ENCODE results near the gene GALNS. TPM values are rescaled to one million over a fixed set of nuclear protein-coding genes. Genes with fewer than 3 reads are reported as not detected.

GALNS gene
- total and polyA plus RNA-seq, 2 of the 8 experiments (the other 6 are each of a cell fraction or from before 2014, with no cell fraction given), result 8.9 to 17.8 TPM

DNA sequence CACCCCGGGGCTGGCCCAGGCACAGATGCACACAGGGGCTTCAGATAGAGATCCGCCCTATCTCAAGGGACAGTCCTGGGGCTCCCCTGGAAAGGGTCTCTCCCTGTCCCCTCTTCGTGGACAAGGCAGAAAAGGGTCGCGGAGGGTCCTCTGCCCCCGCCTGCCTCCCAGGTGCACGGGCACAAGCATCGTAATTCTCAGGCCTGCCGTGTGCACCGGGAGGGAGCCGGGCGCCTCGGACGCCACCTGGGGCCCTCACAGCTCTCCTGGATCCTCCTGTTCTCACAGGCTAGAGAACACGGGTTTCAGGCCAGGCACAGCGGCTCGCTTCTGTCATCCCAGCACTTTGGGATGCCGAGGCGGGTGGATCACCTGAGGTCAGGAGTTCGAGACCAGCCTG, 21.6 kb upstream of the GALNS start:
- Histone ChIP-seq H2BK20ac (ENCODE audit: low read length) (no peak overlapping the region), H3K4me2 (ENCODE audit: insufficient read depth in 1 of 2, low read depth in 2 of 2, low read length in 2 of 2) (no peak overlapping the region), H3K18ac (ENCODE audit: extremely low read depth, low read length) (no peak overlapping the region), H2AK5ac (ENCODE audit: low read depth, low read length) (no peak overlapping the region), H3K79me2 (ENCODE audit: control insufficient read depth in 1 of 2, insufficient read depth in 2 of 2, low read length in 2 of 2) (no peaks in the 10 kb centered on the region), H3K23me2 (ENCODE audit: low read depth, low read length) (no peaks in the 10 kb centered on the region; the same call in 1 of the 2 replicates), H2BK12ac (ENCODE audit: low read depth, low read length) (no peak overlapping the region), H3K4ac (replicated peaks; ENCODE audit: insufficient read length, low read depth, low read length) (no peak overlapping the region), H3K36me3 (ENCODE audit: control insufficient read depth in 2 of 4, insufficient read depth in 4 of 4, low read length in 3 of 4) (no peaks in the 10 kb centered on the region), H4K91ac (replicated peaks; ENCODE audit: insufficient read length, low read length) (no peak overlapping the region), H2BK15ac (ENCODE audit: low read length) (no peak overlapping the region), H4K5ac (ENCODE audit: insufficient read length, low read depth, low read length) (no peak overlapping the region), H3K27ac (ENCODE audit: low read depth, low read length) (no peak overlapping the region), H2AFZ (ENCODE audit: low read length) (no peak overlapping the region), H3K79me1 (ENCODE audit: low read depth, low read length) (no peaks in the 10 kb centered on the region; the same call in 1 of the 2 replicates), H2BK120ac (replicated peaks; ENCODE audit: low read depth, low read length) (no peak overlapping the region), H3K14ac (ENCODE audit: insufficient read length) (no peak overlapping the region), H3K27me3 (replicated peaks in 1 of 4; ENCODE audit: control insufficient read depth in 3 of 4, extremely low read depth in 1 of 4, insufficient read depth in 3 of 4, low read length in 3 of 4) (peaks cover 0 to 7% (median 1%) of the 10 kb centered on the region in 4 experiments; a peak in 2 of 7 replicates), H4K20me1 (replicated peaks in 1 of 2; ENCODE audit: control insufficient read depth in 1 of 2, insufficient read depth in 2 of 2, low read length in 2 of 2) (peaks cover 0 to 4% of the 10 kb centered on the region in 2 experiments), H3K9me3 (ENCODE audit: insufficient read depth in 2 of 2, low read depth in 1 of 2, low read length in 1 of 2) (no peaks in the 10 kb centered on the region; a peak in 1 of 4 replicates), H2BK5ac (ENCODE audit: low read depth, low read length) (no peak overlapping the region), H3K56ac (replicated peaks; ENCODE audit: insufficient read length, low read depth, low read length) (no peak overlapping the region), H3K4me3 (ENCODE audit: extremely low read depth in 1 of 4, insufficient read depth in 2 of 4, low read depth in 3 of 4, low read length in 4 of 4) (no peak overlapping the region), H3K23ac (ENCODE audit: insufficient read length) (no peak overlapping the region), H3K4me1 (replicated peaks in 1 of 4; ENCODE audit: control insufficient read depth in 3 of 4, insufficient read depth in 4 of 4, low read length in 3 of 4) (peaks cover 0 to 9% (median 4%) of the 10 kb centered on the region in 4 experiments; a peak in 4 of 7 replicates), H3K9ac (replicated peaks in 1 of 4; ENCODE audit: extremely low read depth in 1 of 4, low read depth in 3 of 4, low read length in 3 of 4) (no peak overlapping the region), H4K8ac (ENCODE audit: extremely low read depth, insufficient read depth, low read length) (no peak overlapping the region)
- no peak for DNase-seq (ENCODE audit: low read depth in 1 of 2, low spot score in 2 of 2)
- WGBS, 2 experiments (ENCODE audit: extremely low coverage in 1 of 2, insufficient coverage in 1 of 2, insufficient read length in 1 of 2, insufficient replicate concordance in 2 of 2, low coverage in 1 of 2, low lambda C conversion rate in 2 of 2, missing lambda C conversion rate in 1 of 2), result 95% methylated on average over 17 of the region's 20 CpGs; no CpG with 5 or more reads in 1 of the 2 experiments
- FAIRE-seq, result no peak
- no peak for TF ChIP-seq POLR2AphosphoS5 (IDR thresholded peaks at IDR 0.05; ENCODE audit: low read depth, low read length)
- TF ChIP-seq SP1 (IDR thresholded peaks at IDR 0.05; ENCODE audit: low read depth, low read length), result no peak
- TF ChIP-seq KDM5A (IDR thresholded peaks at IDR 0.05; ENCODE audit: low read length), result no peak
- no peak for TF ChIP-seq EGR1 (IDR thresholded peaks at IDR 0.05; ENCODE audit: borderline replicate concordance, low read depth, low read length)
- no peak for TF ChIP-seq BRCA1 (IDR thresholded peaks at IDR 0.05; ENCODE audit: low read depth, low read length)
- TF ChIP-seq BCL11A (IDR thresholded peaks at IDR 0.05; ENCODE audit: low read depth in 2 of 2, low read length in 2 of 2), result no peak
- CTCF ChIA-PET (ENCODE audit: partially characterized antibody), result interaction anchor here (0.6 to 4.4 kb wide), 6 partner anchors 9 to 392 kb away, joined by 3 to 15 read pairs (median 5); no protein-coding TSS in a partner anchor
- POLR2A ChIA-PET (ENCODE audit: partially characterized antibody), result no interaction called here
